AG04450 (cell line): ENCODE measurements around the gene MLC1. TPM values are rescaled to one million over a fixed set of nuclear protein-coding genes. Genes with fewer than 3 reads are reported as not detected.

ENCODE experiments used
- CTCF ChIA-PET: fragments of 300-600, 350-600 bp; formaldehyde crosslinking; extraction: SDS; loops from one replicate; lab custom pipeline; 2022; ENCODE audit warnings: antibody characterized with exemption, inconsistent platforms; lab: Charles Lee
- POLR2A ChIA-PET: fragments of 350-600 bp; formaldehyde crosslinking; extraction: SDS; loops from one replicate; lab custom pipeline; 2021; ENCODE audit warnings: antibody characterized with exemption, inconsistent platforms; lab: Yijun Ruan, JAX
- DNase-seq: peaks from one replicate; pipeline ENCODE4 v3.0.0-alpha.2; 2011; ENCODE audit warnings: low read depth, low spot score
- H3K27ac ChIP-seq: one replicate; pipeline ENCODE4 v1.5.1; 2012; ENCODE audit warnings: low read depth, low read length, control low read depth
- H3K27me3 ChIP-seq: one replicate; pipeline ENCODE4 v1.6.0; 2012; ENCODE audit warnings: low read length; ENCODE audit not compliant: control insufficient read depth, insufficient read depth
- H3K4me3 ChIP-seq: 2 replicates; pipeline ENCODE4 v1.5.1; 2011; ENCODE audit warnings: mild to moderate bottlenecking, low read depth, low read length, control low read depth
- H3K9me3 ChIP-seq: 2 replicates; pipeline ENCODE4 v1.5.1; 2012; ENCODE audit warnings: low read length; ENCODE audit not compliant: control insufficient read depth, insufficient read depth
- polyA plus RNA-seq: library from polyadenylated mRNA; depleted of rRNA; stranded (reverse); fragments of >200 nt; gene quantifications from 2 replicates; pipeline ENCODE4 v1.2.3, GENCODE V29; 2011
- TF ChIP-seq, protein P1 (sequence below): IDR thresholded peaks from 2 replicates; pipeline ENCODE4 v1.5.1; 2011; ENCODE audit warnings: low read depth, low read length, control low read depth, inconsistent platforms

MLC1 gene
- polyA plus RNA-seq, 1 experiment, result 0.27 TPM

DNA sequence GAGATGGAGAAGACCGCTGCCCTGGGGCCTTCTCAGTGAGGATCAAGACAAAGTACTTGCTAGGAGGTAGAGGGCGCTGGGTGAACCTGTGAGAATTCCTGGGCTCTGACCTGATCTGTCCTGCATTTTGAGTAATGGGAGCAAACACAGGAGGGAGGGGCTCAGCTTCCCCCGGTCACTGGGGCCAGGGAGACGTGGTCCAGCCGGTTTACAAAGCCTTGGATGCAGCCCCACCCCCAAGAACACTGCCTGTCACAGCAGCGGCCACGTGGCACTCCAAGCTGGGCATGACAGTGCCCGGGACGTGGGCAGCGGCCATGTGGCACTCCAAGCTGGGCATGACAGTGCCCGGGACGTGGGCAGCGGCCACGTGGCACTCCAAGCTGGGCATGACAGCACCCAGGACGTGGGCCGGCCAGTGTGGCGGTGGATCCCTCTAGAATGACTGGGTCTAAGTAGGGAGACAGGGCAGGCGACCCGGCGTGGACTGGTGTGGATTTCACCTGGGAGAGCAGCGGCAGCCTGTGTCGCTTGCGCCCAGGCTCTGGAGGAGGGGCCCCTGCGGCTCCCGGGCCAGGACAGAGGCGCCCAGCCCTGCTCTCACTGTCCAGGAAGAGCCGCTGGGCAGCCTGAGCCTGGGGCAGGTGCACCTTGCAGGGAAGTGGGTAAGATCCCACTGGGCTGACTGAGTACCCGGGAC, 24.6 kb downstream of the MLC1 start:
- POLR2A ChIA-PET, result interaction anchor here (0.7 kb wide), 1 partner anchor 47 kb away, joined by 3 read pairs; no protein-coding TSS in a partner anchor
- DNase-seq, result no peak
- no peak overlapping the region for H3K4me3 ChIP-seq
- H3K9me3 ChIP-seq, result peaks cover 12% of the 10 kb centered on the region; the same call in 1 of the 2 replicates
- H3K27me3 ChIP-seq, result peaks cover 39% of the 10 kb centered on the region
- CTCF ChIA-PET, result no interaction called here
- TF ChIP-seq, protein P1, sequence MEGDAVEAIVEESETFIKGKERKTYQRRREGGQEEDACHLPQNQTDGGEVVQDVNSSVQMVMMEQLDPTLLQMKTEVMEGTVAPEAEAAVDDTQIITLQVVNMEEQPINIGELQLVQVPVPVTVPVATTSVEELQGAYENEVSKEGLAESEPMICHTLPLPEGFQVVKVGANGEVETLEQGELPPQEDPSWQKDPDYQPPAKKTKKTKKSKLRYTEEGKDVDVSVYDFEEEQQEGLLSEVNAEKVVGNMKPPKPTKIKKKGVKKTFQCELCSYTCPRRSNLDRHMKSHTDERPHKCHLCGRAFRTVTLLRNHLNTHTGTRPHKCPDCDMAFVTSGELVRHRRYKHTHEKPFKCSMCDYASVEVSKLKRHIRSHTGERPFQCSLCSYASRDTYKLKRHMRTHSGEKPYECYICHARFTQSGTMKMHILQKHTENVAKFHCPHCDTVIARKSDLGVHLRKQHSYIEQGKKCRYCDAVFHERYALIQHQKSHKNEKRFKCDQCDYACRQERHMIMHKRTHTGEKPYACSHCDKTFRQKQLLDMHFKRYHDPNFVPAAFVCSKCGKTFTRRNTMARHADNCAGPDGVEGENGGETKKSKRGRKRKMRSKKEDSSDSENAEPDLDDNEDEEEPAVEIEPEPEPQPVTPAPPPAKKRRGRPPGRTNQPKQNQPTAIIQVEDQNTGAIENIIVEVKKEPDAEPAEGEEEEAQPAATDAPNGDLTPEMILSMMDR, result no peak
- no peak overlapping the region for H3K27ac ChIP-seq

DNA sequence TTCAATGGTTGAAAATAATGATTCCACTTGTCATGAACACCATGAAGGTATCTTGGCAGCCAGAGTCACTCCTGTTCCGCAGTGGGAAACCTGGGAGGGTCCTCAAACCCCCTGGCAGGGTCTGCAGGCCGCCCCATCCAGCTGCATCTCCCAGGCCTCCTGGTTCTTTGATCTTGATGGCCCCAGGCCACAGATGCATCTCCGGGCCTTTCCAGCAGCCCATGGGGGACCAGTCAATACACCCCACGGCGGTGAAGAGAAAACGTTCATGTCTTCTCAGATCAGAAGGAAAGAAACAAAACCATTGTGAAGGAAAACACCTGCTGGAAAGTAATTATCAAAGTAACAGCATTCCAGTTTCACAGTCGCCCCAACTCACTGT, 25.4 kb downstream of the MLC1 start:
- no peak overlapping the region for H3K4me3 ChIP-seq
- TF ChIP-seq, protein P1, result no peak
- H3K27ac ChIP-seq, result no peak overlapping the region
- ChIA-PET POLR2A (interaction anchor here (0.7 kb wide), 1 partner anchor 47 kb away, joined by 3 read pairs; no protein-coding TSS in a partner anchor), CTCF (interaction anchor here (1.2 kb wide), 1 partner anchor 9 kb away, joined by 4 read pairs; no protein-coding TSS in a partner anchor)
- peaks cover 32% of the 10 kb centered on the region for H3K27me3 ChIP-seq
- no peak for DNase-seq
- peaks cover 12% of the 10 kb centered on the region; the same call in 1 of the 2 replicates for H3K9me3 ChIP-seq

DNA sequence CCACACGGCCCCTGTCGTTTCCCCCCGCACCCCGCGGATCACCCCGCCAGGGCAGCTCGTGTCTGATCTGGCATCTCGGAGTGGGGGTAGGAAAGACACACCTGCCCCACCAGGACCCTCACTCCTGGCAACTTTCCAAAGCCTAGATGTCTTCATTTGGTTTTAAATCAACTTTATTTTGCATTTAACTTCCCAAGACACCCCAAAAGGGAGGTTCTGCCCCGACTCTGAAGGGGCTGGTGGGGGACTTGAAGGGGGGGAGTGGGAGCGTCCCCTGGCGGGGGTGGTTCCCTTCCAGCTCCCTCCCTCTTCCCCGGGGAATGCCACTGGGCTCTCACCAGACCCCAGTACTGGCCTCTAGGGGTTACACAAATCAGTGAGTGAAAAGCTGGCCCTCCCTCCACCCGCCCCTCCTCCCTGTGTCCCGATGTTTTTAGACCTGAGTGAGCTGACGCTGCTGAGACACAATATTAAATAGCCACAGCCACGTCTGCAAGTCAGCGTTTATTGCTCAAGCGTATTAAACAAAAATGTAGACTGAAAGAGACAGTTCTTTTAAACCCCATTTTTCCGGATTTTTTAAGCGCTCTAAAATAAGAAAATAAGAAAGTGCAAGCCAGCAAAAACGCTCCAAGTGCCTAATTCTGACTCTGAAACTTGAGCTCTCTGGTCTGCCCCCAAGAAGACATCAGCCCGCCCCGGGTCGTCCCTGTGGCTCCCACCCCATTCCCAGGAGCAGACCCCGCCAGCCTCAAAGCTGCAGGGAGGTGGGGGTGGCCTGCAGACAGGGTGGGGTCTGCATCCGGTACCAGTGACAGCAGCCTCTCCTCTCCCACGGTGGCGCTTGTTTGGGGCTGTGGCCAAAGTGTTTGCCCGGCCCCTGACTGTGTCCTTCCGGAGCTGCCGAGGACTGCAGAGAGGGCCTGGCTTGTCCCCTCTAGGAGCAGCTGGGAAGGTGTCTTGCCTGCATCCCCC, 26.0 kb downstream of the MLC1 start:
- no peak for DNase-seq
- TF ChIP-seq, protein P1, result peak; percentile 30; the same call in 1 of the 2 replicates
- Histone ChIP-seq H3K27me3 (peaks cover 31% of the 10 kb centered on the region), H3K27ac (no peak overlapping the region), H3K9me3 (peaks cover 12% of the 10 kb centered on the region; the same call in 1 of the 2 replicates), H3K4me3 (no peak overlapping the region)
- CTCF ChIA-PET, result interaction anchor here (0.6 to 1.2 kb wide), 9 partner anchors 10 to 161 kb away, joined by 3 to 9 read pairs (median 4); no protein-coding TSS in a partner anchor
- POLR2A ChIA-PET, result no interaction called here

DNA sequence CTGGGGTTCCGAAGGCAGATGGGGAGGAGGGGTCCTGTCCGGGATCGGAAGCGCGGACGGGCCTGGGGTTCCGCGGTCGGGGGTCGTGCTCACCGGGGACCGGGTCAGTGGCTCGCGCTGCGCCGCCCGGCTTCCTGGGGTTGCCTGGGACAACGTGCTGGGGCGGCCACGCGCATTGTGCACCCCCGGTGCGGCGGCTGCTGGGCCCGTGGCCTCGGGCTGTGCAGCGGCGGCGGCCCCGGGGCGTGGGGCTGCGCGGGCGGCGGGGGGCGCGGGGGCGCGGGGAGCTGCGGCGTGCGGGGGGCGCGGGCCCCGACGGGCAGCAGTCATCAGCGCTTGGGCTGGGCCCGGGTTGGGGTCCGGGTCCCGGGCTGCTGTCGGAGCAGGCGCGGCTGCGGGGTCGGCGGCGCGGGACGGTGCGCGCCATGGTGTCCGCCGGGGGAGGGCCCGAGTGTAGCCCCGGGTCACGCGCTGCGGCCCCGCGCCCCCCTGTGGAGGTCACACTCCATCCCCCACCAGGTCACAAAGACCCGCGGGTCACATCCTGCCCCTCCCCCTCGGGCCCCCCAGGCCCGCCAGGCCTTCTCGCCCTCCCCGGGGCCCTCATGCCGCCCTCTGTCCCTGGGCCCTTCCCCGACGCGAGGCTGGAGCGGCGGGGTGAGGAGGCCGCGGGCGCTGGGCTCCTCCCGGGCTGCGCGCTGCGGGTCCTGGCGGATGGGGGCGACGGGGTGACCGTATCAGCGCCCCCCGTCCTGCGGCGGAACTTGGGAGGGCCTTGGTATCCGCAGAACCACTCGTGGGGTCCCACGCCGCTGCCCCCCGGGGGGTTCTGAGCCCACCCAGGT, 26.9 kb downstream of the MLC1 start, which contains the start of gene TTLL8:
TSS of gene TTLL8 (minus strand) at position 238 of the 845 bp plus-strand sequence.
- ChIA-PET CTCF (interaction anchor here (0.7 to 1.2 kb wide), 4 partner anchors 11 to 51 kb away, joined by 3 to 4 read pairs (median 4); no protein-coding TSS in a partner anchor), POLR2A (no interaction called here)
- Histone ChIP-seq H3K9me3 (peaks cover 20% of the 10 kb centered on the region), H3K27ac (no peak within 1 kb of the TSS), H3K4me3 (no peak within 1 kb of the TSS), H3K27me3 (peaks cover 35% of the 10 kb centered on the region)
- TF ChIP-seq, protein P1, result no peak
- no peak for DNase-seq
